HEK293 (cell line): ENCODE results near the gene SCN11A.
A peak's percentile ranks its signal among the peaks of the same experiment; 100 is the strongest.

Experiments used
- GLI4 ChIP-seq: fragments of 450-650 bp; formaldehyde crosslinking; IDR thresholded peaks from 2 replicates; pipeline ENCODE4 v1.5.1; 2016; ENCODE audit warnings: missing biosample characterization, missing genetic modification characterization
- HOXA7 ChIP-seq: sonication (generic); formaldehyde crosslinking; IDR thresholded peaks from 2 replicates; pipeline ENCODE4 v1.8.1; 2022; ENCODE audit warnings: missing genetic modification reagents, borderline replicate concordance
- KLF1 ChIP-seq: fragments of 450-650 bp; formaldehyde crosslinking; IDR thresholded peaks from 2 replicates; pipeline ENCODE4 v1.5.1; 2016; ENCODE audit warnings: missing biosample characterization, missing genetic modification characterization
- WT1 ChIP-seq: fragments of 450-650 bp; formaldehyde crosslinking; IDR thresholded peaks from 2 replicates; pipeline ENCODE4 v1.5.1; 2016; ENCODE audit warnings: missing biosample characterization, missing genetic modification characterization
- ZNF10 ChIP-seq: fragments of 450-650 bp; formaldehyde crosslinking; IDR thresholded peaks from 2 replicates; pipeline ENCODE4 v1.5.1; 2017; ENCODE audit warnings: missing biosample characterization, missing genetic modification characterization
- ZNF112 ChIP-seq: fragments of 450-650 bp; formaldehyde crosslinking; IDR thresholded peaks from 2 replicates; pipeline ENCODE4 v1.5.0; 2017; ENCODE audit warnings: missing biosample characterization, missing genetic modification characterization
- ZNF184 ChIP-seq: fragments of 450-650 bp; IDR thresholded peaks from 2 replicates; pipeline ENCODE4 v1.5.1; 2018; ENCODE audit warnings: missing biosample characterization, mild to moderate bottlenecking, missing genetic modification characterization
- ZNF311 ChIP-seq: fragments of 450-650 bp; formaldehyde crosslinking; IDR thresholded peaks from 2 replicates; pipeline ENCODE4 v1.5.1; 2017; ENCODE audit warnings: missing biosample characterization, missing genetic modification characterization, borderline replicate concordance
- ZNF394 ChIP-seq: fragments of 450-650 bp; formaldehyde crosslinking; IDR thresholded peaks from 2 replicates; pipeline ENCODE4 v1.5.1; 2016; ENCODE audit warnings: missing biosample characterization, missing genetic modification characterization, mild to moderate bottlenecking, moderate library complexity, borderline replicate concordance
- ZNF48 ChIP-seq: fragments of 450-650 bp; formaldehyde crosslinking; IDR thresholded peaks from 2 replicates; pipeline ENCODE4 v1.5.1; 2016; ENCODE audit warnings: missing biosample characterization, missing genetic modification characterization
- ZNF585B ChIP-seq: fragments of 450-650 bp; formaldehyde crosslinking; IDR thresholded peaks from 2 replicates; pipeline ENCODE4 v1.5.1; 2016; ENCODE audit warnings: missing biosample characterization, missing genetic modification characterization
- ZNF621 ChIP-seq: fragments of 450-650 bp; formaldehyde crosslinking; IDR thresholded peaks from 2 replicates; pipeline ENCODE4 v1.5.1; 2017; ENCODE audit warnings: missing biosample characterization, missing genetic modification characterization
- ZNF701 ChIP-seq: fragments of 450-650 bp; formaldehyde crosslinking; IDR thresholded peaks from 2 replicates; pipeline ENCODE4 v1.5.1; 2016; ENCODE audit warnings: missing biosample characterization, missing genetic modification characterization
- ZNF76 ChIP-seq: fragments of 450-650 bp; formaldehyde crosslinking; IDR thresholded peaks from 2 replicates; pipeline ENCODE4; 2016; ENCODE audit warnings: low read depth, missing biosample characterization, missing genetic modification characterization, borderline replicate concordance
- ZNF792 ChIP-seq: fragments of 450-650 bp; formaldehyde crosslinking; IDR thresholded peaks from 2 replicates; pipeline ENCODE4 v1.5.1; 2016; ENCODE audit warnings: missing biosample characterization, missing genetic modification characterization
- ZSCAN30 ChIP-seq: fragments of 450-650 bp; IDR thresholded peaks from 2 replicates; pipeline ENCODE4 v1.5.1; 2018; ENCODE audit warnings: missing biosample characterization, mild to moderate bottlenecking, missing genetic modification characterization, moderate library complexity
- TF ChIP-seq, protein P1 (sequence below): fragments of 450-650 bp; formaldehyde crosslinking; IDR thresholded peaks from 2 replicates; pipeline ENCODE4 v1.5.1; 2016; ENCODE audit warnings: missing biosample characterization, missing genetic modification characterization
- TF ChIP-seq, protein P2 (sequence below): fragments of 450-650 bp; formaldehyde crosslinking; IDR thresholded peaks from 2 replicates; pipeline ENCODE4 v1.5.1; 2017; ENCODE audit warnings: missing biosample characterization, missing genetic modification characterization
- TF ChIP-seq, protein P3 (sequence below): fragments of 450-650 bp; formaldehyde crosslinking; IDR thresholded peaks from 2 replicates; pipeline ENCODE4 v1.5.1; 2016; ENCODE audit warnings: missing biosample characterization, missing genetic modification characterization
- TF ChIP-seq, protein P4 (sequence below): fragments of 450-650 bp; formaldehyde crosslinking; IDR thresholded peaks from 2 replicates; pipeline ENCODE4 v1.5.1; 2016; ENCODE audit warnings: missing biosample characterization, missing genetic modification characterization
- TF ChIP-seq, protein P5 (sequence below): fragments of 450-650 bp; formaldehyde crosslinking; IDR thresholded peaks from 2 replicates; pipeline ENCODE4 v1.5.1; 2016; ENCODE audit warnings: missing biosample characterization, missing genetic modification characterization
- TF ChIP-seq, protein P6 (sequence below): fragments of 450-650 bp; formaldehyde crosslinking; IDR thresholded peaks from 2 replicates; pipeline ENCODE4 v1.5.1; 2016; ENCODE audit warnings: missing biosample characterization, missing genetic modification characterization, low read depth
- TF ChIP-seq, protein P7 (sequence below): fragments of 450-650 bp; formaldehyde crosslinking; IDR thresholded peaks from 2 replicates; pipeline ENCODE4 v1.5.1; 2016; ENCODE audit warnings: missing biosample characterization, missing genetic modification characterization, borderline replicate concordance

Gene SCN11A

DNA sequence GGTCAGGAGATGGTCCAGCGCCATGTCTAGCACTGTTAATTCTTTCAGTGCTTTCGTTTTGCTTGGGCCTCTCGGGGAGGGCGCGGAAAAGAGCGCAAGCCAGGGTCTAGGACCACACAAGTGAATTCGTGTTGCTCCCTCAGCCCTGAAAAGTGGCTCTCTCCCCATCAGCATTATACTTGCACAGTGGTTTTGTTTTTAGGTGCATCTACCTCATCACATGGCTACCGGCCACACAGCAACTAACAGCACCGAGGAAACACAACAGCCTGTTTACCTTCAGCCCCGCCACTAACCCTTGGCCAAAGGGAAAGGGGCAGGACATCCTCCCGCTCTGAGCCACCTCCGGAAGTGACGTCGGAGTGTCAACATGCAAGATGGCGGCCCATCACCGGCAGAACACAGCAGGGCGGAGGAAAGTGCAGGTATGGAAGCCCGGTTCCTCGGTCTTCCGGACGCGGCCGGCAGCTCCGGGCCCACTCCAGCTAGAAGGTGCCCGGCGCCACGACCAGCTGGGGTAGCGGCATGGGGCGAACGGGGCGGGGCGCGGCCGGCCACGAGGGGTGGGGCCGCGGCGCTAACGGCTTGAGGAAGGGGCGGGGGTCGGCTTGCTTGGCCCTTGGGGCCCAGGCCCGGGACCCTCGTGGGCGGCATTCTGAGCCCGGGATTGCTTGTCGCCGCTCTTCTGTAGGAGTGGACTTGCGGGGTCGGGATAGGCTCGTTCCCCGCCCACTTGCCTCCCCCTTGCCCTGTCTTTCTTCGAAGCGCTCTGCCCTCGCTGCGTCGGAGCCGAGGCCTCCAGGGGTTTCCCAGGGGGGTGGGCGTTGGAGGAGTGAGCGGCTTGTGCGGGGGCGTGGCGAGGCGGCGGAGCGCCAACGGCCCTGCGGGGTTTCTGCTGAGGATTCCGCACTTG is at the start of gene SCN11A, which contains the start of gene WDR48 (continued):
- TF ChIP-seq, protein P1, sequence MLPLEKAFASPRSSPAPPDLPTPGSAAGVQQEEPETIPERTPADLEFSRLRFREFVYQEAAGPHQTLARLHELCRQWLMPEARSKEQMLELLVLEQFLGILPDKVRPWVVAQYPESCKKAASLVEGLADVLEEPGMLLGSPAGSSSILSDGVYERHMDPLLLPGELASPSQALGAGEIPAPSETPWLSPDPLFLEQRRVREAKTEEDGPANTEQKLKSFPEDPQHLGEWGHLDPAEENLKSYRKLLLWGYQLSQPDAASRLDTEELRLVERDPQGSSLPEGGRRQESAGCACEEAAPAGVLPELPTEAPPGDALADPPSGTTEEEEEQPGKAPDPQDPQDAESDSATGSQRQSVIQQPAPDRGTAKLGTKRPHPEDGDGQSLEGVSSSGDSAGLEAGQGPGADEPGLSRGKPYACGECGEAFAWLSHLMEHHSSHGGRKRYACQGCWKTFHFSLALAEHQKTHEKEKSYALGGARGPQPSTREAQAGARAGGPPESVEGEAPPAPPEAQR (tag by site-specific recombination), result no peak
- TF ChIP-seq ZSCAN30 (tag by site-specific recombination) (0 out of 2 replicates have a peak, but pooled peaks have one; percentile 11), ZNF621 (tag by site-specific recombination) (no peak), ZNF585B (tag by site-specific recombination) (no peak), ZNF10 (tag by site-specific recombination) (no peak), KLF1 (tag by site-specific recombination) (peak; percentile 52), ZNF311 (tag by site-specific recombination) (no peak), ZNF792 (tag by site-specific recombination) (no peak), ZNF48 (tag by site-specific recombination) (no peak), WT1 (tag by site-specific recombination) (no peak), ZNF76 (tag by site-specific recombination) (0 out of 2 replicates have a peak, but pooled peaks have one; percentile 35), ZNF184 (tag by site-specific recombination) (no peak), ZNF112 (tag by site-specific recombination) (no peak), ZNF701 (no peak), ZNF394 (tag by site-specific recombination) (no peak), HOXA7 (CRISPR knock-in tag) (no peak), GLI4 (tag by site-specific recombination) (no peak)
- TF ChIP-seq, protein P2, sequence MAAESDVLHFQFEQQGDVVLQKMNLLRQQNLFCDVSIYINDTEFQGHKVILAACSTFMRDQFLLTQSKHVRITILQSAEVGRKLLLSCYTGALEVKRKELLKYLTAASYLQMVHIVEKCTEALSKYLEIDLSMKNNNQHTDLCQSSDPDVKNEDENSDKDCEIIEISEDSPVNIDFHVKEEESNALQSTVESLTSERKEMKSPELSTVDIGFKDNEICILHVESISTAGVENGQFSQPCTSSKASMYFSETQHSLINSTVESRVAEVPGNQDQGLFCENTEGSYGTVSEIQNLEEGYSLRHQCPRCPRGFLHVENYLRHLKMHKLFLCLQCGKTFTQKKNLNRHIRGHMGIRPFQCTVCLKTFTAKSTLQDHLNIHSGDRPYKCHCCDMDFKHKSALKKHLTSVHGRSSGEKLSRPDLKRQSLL (tag by site-specific recombination), result no peak
- TF ChIP-seq, protein P3, sequence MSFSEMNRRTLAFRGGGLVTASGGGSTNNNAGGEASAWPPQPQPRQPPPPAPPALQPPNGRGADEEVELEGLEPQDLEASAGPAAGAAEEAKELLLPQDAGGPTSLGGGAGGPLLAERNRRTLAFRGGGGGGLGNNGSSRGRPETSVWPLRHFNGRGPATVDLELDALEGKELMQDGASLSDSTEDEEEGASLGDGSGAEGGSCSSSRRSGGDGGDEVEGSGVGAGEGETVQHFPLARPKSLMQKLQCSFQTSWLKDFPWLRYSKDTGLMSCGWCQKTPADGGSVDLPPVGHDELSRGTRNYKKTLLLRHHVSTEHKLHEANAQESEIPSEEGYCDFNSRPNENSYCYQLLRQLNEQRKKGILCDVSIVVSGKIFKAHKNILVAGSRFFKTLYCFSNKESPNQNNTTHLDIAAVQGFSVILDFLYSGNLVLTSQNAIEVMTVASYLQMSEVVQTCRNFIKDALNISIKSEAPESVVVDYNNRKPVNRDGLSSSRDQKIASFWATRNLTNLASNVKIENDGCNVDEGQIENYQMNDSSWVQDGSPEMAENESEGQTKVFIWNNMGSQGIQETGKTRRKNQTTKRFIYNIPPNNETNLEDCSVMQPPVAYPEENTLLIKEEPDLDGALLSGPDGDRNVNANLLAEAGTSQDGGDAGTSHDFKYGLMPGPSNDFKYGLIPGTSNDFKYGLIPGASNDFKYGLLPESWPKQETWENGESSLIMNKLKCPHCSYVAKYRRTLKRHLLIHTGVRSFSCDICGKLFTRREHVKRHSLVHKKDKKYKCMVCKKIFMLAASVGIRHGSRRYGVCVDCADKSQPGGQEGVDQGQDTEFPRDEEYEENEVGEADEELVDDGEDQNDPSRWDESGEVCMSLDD (tag by site-specific recombination), result no peak
- TF ChIP-seq, protein P4, sequence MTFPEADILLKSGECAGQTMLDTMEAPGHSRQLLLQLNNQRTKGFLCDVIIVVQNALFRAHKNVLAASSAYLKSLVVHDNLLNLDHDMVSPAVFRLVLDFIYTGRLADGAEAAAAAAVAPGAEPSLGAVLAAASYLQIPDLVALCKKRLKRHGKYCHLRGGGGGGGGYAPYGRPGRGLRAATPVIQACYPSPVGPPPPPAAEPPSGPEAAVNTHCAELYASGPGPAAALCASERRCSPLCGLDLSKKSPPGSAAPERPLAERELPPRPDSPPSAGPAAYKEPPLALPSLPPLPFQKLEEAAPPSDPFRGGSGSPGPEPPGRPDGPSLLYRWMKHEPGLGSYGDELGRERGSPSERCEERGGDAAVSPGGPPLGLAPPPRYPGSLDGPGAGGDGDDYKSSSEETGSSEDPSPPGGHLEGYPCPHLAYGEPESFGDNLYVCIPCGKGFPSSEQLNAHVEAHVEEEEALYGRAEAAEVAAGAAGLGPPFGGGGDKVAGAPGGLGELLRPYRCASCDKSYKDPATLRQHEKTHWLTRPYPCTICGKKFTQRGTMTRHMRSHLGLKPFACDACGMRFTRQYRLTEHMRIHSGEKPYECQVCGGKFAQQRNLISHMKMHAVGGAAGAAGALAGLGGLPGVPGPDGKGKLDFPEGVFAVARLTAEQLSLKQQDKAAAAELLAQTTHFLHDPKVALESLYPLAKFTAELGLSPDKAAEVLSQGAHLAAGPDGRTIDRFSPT, result no peak
- TF ChIP-seq, protein P5, sequence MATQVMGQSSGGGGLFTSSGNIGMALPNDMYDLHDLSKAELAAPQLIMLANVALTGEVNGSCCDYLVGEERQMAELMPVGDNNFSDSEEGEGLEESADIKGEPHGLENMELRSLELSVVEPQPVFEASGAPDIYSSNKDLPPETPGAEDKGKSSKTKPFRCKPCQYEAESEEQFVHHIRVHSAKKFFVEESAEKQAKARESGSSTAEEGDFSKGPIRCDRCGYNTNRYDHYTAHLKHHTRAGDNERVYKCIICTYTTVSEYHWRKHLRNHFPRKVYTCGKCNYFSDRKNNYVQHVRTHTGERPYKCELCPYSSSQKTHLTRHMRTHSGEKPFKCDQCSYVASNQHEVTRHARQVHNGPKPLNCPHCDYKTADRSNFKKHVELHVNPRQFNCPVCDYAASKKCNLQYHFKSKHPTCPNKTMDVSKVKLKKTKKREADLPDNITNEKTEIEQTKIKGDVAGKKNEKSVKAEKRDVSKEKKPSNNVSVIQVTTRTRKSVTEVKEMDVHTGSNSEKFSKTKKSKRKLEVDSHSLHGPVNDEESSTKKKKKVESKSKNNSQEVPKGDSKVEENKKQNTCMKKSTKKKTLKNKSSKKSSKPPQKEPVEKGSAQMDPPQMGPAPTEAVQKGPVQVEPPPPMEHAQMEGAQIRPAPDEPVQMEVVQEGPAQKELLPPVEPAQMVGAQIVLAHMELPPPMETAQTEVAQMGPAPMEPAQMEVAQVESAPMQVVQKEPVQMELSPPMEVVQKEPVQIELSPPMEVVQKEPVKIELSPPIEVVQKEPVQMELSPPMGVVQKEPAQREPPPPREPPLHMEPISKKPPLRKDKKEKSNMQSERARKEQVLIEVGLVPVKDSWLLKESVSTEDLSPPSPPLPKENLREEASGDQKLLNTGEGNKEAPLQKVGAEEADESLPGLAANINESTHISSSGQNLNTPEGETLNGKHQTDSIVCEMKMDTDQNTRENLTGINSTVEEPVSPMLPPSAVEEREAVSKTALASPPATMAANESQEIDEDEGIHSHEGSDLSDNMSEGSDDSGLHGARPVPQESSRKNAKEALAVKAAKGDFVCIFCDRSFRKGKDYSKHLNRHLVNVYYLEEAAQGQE (tag by site-specific recombination), result no peak
- TF ChIP-seq, protein P6, sequence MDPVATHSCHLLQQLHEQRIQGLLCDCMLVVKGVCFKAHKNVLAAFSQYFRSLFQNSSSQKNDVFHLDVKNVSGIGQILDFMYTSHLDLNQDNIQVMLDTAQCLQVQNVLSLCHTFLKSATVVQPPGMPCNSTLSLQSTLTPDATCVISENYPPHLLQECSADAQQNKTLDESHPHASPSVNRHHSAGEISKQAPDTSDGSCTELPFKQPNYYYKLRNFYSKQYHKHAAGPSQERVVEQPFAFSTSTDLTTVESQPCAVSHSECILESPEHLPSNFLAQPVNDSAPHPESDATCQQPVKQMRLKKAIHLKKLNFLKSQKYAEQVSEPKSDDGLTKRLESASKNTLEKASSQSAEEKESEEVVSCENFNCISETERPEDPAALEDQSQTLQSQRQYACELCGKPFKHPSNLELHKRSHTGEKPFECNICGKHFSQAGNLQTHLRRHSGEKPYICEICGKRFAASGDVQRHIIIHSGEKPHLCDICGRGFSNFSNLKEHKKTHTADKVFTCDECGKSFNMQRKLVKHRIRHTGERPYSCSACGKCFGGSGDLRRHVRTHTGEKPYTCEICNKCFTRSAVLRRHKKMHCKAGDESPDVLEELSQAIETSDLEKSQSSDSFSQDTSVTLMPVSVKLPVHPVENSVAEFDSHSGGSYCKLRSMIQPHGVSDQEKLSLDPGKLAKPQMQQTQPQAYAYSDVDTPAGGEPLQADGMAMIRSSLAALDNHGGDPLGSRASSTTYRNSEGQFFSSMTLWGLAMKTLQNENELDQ (tag by site-specific recombination), result no peak
- TF ChIP-seq, protein P7, sequence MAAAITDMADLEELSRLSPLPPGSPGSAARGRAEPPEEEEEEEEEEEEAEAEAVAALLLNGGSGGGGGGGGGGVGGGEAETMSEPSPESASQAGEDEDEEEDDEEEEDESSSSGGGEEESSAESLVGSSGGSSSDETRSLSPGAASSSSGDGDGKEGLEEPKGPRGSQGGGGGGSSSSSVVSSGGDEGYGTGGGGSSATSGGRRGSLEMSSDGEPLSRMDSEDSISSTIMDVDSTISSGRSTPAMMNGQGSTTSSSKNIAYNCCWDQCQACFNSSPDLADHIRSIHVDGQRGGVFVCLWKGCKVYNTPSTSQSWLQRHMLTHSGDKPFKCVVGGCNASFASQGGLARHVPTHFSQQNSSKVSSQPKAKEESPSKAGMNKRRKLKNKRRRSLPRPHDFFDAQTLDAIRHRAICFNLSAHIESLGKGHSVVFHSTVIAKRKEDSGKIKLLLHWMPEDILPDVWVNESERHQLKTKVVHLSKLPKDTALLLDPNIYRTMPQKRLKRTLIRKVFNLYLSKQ (tag by site-specific recombination), result no peak
